VCaP (cell line): ENCODE results near the gene MRPL44.

Experiments used
- H3K27ac ChIP-seq: fragments of 450-650 bp; 2 replicates; pipeline ENCODE4 v1.5.1; 2017
- CTCF ChIP-seq: fragments of 450-650 bp; conservative IDR thresholded peaks from 2 replicates; pipeline ENCODE4 v1.5.1; 2017; ENCODE audit warnings: mild to moderate bottlenecking, moderate library complexity

MRPL44 gene

GRCh38 chr2:224014336-224014735 is 57.1 kb downstream of the MRPL44 start:
- no peak for TF ChIP-seq CTCF
- H3K27ac ChIP-seq, result no peak overlapping the region

GRCh38 chr2:224016963-224017362 is 59.7 kb downstream of the MRPL44 start:
- no peak overlapping the region for H3K27ac ChIP-seq
- no peak for TF ChIP-seq CTCF
